ENCODE data around the gene CAPN5. TPM values are rescaled to one million over a fixed set of nuclear protein-coding genes. Genes with fewer than 3 reads are reported as not detected.

Gene CAPN5
- total RNA-seq, 1 experiment from 2014 or later, result 22.3 TPM

- Mint-ChIP-seq H3K4me1 (ENCODE audit: low read depth, unreplicated experiment) (peaks cover 57% of the 10 kb centered on the region), H3K27me3 (ENCODE audit: unreplicated experiment) (no peaks in the 10 kb centered on the region), H3K27ac (ENCODE audit: unreplicated experiment) (no peak overlapping the region), H3K9me3 (ENCODE audit: low read depth, unreplicated experiment) (no peaks in the 10 kb centered on the region), H3K4me3 (ENCODE audit: low read depth, unreplicated experiment) (no peak overlapping the region), H3K36me3 (ENCODE audit: insufficient read depth, unreplicated experiment) (peaks cover 13% of the 10 kb centered on the region)
- CTCF ChIA-PET, result interaction anchor here (0.9 to 4.0 kb wide), 18 partner anchors 8 to 170 kb away, joined by 3 to 97 read pairs (median 8); partner anchors contain the start of gene CAPN5
- BruUV-seq (replicated peaks), result no TSS peak
- no peak for DNase-seq
- intact Hi-C loops (cut with micrococcal nuclease; ENCODE audit: unreplicated experiment), result loop anchor here (1.0 kb wide), 3 partner anchors 27 to 170 kb away; no protein-coding TSS in a partner anchor
- no peak for TF ChIP-seq CTCF (IDR thresholded peaks at IDR 0.05; ENCODE audit: unreplicated experiment)
These were observed 23.8 kb downstream of the CAPN5 start for GRCh38 chr11:77090373-77091111.

- H3K4me3 Mint-ChIP-seq (ENCODE audit: low read depth, unreplicated experiment), result no peak overlapping the region
- peak; percentile 89 for DNase-seq
- H3K27ac Mint-ChIP-seq (ENCODE audit: unreplicated experiment), result no peak overlapping the region
- CTCF ChIA-PET, result interaction anchor here (0.6 to 4.0 kb wide), 22 partner anchors 9 to 694 kb away, joined by 3 to 97 read pairs (median 7); partner anchors contain the start of gene CAPN5
- no peaks in the 10 kb centered on the region for H3K27me3 Mint-ChIP-seq (ENCODE audit: unreplicated experiment)
- intact Hi-C loops (cut with micrococcal nuclease; ENCODE audit: unreplicated experiment), result loop anchor here (1.0 kb wide), 3 partner anchors 28 to 171 kb away; no protein-coding TSS in a partner anchor
- no peaks in the 10 kb centered on the region for H3K9me3 Mint-ChIP-seq (ENCODE audit: low read depth, unreplicated experiment)
- peaks cover 13% of the 10 kb centered on the region for H3K36me3 Mint-ChIP-seq (ENCODE audit: insufficient read depth, unreplicated experiment)
- TF ChIP-seq CTCF (IDR thresholded peaks at IDR 0.05; ENCODE audit: unreplicated experiment), result peak; percentile 95
- peaks cover 56% of the 10 kb centered on the region for H3K4me1 Mint-ChIP-seq (ENCODE audit: low read depth, unreplicated experiment)
- BruUV-seq (replicated peaks), result no TSS peak
These were observed 24.6 kb downstream of the CAPN5 start for GRCh38 chr11:77091146-77091940.

GRCh38 chr11:77092382-77092781, 25.6 kb downstream of the CAPN5 start:
- no peak for TF ChIP-seq CTCF (IDR thresholded peaks at IDR 0.05; ENCODE audit: unreplicated experiment)
- CTCF ChIA-PET, result interaction anchor here (1.6 to 4.0 kb wide), 3 partner anchors 10 to 45 kb away, joined by 8 to 97 read pairs (median 71); no protein-coding TSS in a partner anchor
- Mint-ChIP-seq H3K36me3 (ENCODE audit: insufficient read depth, unreplicated experiment) (peaks cover 13% of the 10 kb centered on the region), H3K9me3 (ENCODE audit: low read depth, unreplicated experiment) (no peaks in the 10 kb centered on the region), H3K4me1 (ENCODE audit: low read depth, unreplicated experiment) (peaks cover 51% of the 10 kb centered on the region), H3K4me3 (ENCODE audit: low read depth, unreplicated experiment) (no peak overlapping the region), H3K27me3 (ENCODE audit: unreplicated experiment) (no peaks in the 10 kb centered on the region), H3K27ac (ENCODE audit: unreplicated experiment) (no peak overlapping the region)
- DNase-seq, result no peak
- intact Hi-C loops (cut with micrococcal nuclease; ENCODE audit: unreplicated experiment), result no loop called here
- BruUV-seq (replicated peaks), result no TSS peak

GRCh38 chr11:77093056-77093891, 26.5 kb downstream of the CAPN5 start:
- TF ChIP-seq CTCF (IDR thresholded peaks at IDR 0.05; ENCODE audit: unreplicated experiment), result no peak
- peaks cover 8% of the 10 kb centered on the region for H3K36me3 Mint-ChIP-seq (ENCODE audit: insufficient read depth, unreplicated experiment)
- CTCF ChIA-PET, result interaction anchor here (1.7 kb wide), 1 partner anchor 30 kb away, joined by 4 read pairs; no protein-coding TSS in a partner anchor
- H3K4me3 Mint-ChIP-seq (ENCODE audit: low read depth, unreplicated experiment), result no peak overlapping the region
- H3K4me1 Mint-ChIP-seq (ENCODE audit: low read depth, unreplicated experiment), result peaks cover 42% of the 10 kb centered on the region
- DNase-seq, result no peak
- H3K27me3 Mint-ChIP-seq (ENCODE audit: unreplicated experiment), result no peaks in the 10 kb centered on the region
- H3K9me3 Mint-ChIP-seq (ENCODE audit: low read depth, unreplicated experiment), result no peaks in the 10 kb centered on the region
- no peak overlapping the region for H3K27ac Mint-ChIP-seq (ENCODE audit: unreplicated experiment)
- BruUV-seq (replicated peaks), result no TSS peak
- intact Hi-C loops (cut with micrococcal nuclease; ENCODE audit: unreplicated experiment), result no loop called here

Measured in Calu3 (cell line).